Measurements from ENCODE around the gene TENT5A. TPM values are rescaled to one million over a fixed set of nuclear protein-coding genes. Genes with fewer than 3 reads are reported as not detected.

Gene TENT5A
- total RNA-seq, 3 donors from 2014 or later, result 26.3 to 30.4 (median 29.5) TPM

GRCh38 chr6:81720427-81720826 is 32.1 kb downstream of the TENT5A start:
- intact Hi-C loops (cut with DNase I, micrococcal nuclease), result no loop called here
- H3K36me3 ChIP-seq (ENCODE audit: low read depth), result no peaks in the 10 kb centered on the region
- H3K4me3 ChIP-seq, result no peak overlapping the region
- DNase-seq, result no peak
- TF ChIP-seq, protein P1, sequence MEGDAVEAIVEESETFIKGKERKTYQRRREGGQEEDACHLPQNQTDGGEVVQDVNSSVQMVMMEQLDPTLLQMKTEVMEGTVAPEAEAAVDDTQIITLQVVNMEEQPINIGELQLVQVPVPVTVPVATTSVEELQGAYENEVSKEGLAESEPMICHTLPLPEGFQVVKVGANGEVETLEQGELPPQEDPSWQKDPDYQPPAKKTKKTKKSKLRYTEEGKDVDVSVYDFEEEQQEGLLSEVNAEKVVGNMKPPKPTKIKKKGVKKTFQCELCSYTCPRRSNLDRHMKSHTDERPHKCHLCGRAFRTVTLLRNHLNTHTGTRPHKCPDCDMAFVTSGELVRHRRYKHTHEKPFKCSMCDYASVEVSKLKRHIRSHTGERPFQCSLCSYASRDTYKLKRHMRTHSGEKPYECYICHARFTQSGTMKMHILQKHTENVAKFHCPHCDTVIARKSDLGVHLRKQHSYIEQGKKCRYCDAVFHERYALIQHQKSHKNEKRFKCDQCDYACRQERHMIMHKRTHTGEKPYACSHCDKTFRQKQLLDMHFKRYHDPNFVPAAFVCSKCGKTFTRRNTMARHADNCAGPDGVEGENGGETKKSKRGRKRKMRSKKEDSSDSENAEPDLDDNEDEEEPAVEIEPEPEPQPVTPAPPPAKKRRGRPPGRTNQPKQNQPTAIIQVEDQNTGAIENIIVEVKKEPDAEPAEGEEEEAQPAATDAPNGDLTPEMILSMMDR (IDR thresholded peaks at IDR 0.05), result no peak
- no peak for ATAC-seq
- H3K4me1 ChIP-seq (ENCODE audit: low read depth), result no peaks in the 10 kb centered on the region
- no peaks in the 10 kb centered on the region for H3K9me3 ChIP-seq

DNA sequence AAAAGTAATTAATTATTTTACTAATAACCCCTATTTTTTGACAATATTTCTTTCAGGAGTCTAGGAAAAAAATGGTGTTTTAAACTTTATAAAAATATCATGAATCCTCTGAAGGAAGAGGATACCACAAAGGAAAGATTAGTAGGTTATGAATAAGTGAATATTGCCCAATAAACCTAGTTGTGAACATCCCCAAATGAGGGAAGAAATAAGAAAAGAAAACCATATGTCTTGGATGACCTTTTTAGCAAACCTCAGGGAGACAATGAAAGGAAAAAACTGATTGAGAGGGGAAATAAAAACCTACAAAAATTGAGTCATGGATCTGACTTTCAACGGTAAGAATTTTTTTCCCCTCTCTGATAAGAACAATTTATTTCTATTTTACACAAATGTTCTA is 34.4 kb downstream of the TENT5A start:
- Histone ChIP-seq H3K9me3 (no peaks in the 10 kb centered on the region), H3K36me3 (ENCODE audit: low read depth) (no peaks in the 10 kb centered on the region), H3K4me1 (ENCODE audit: low read depth) (no peaks in the 10 kb centered on the region), H3K4me3 (no peak overlapping the region)
- intact Hi-C loops (cut with DNase I, micrococcal nuclease), result no loop called here
- no peak for DNase-seq
- ATAC-seq, result no peak
- TF ChIP-seq, protein P1 (IDR thresholded peaks at IDR 0.05), result no peak

DNA sequence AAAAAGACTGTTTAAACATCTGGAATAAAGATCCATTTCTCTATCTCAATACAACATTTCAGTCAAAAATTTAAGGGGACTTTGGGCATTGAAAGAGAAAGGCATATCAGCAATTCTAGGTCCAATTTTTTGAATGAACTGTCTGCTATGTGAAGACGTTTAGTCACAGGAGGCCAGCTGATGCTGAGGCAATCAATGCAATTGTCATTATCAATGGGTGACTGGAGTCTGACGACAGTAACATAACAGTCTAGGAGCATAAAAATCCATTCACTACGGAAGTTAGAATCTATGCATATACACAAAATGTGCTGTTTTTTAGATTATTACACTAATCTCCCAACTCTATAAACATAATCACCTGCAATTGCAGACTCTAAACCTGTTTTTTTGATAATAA is 37.8 kb downstream of the TENT5A start:
- DNase-seq, result no peak
- no peak for ATAC-seq
- Histone ChIP-seq H3K4me3 (no peak overlapping the region), H3K36me3 (ENCODE audit: low read depth) (no peaks in the 10 kb centered on the region), H3K9me3 (no peaks in the 10 kb centered on the region), H3K4me1 (ENCODE audit: low read depth) (no peaks in the 10 kb centered on the region)
- TF ChIP-seq, protein P1 (IDR thresholded peaks at IDR 0.05), result no peak
- intact Hi-C loops (cut with DNase I, micrococcal nuclease), result no loop called here

GRCh38 chr6:81713205-81713604 is 39.3 kb downstream of the TENT5A start:
- Histone ChIP-seq H3K36me3 (ENCODE audit: low read depth) (no peaks in the 10 kb centered on the region), H3K9me3 (no peaks in the 10 kb centered on the region), H3K4me3 (no peak overlapping the region), H3K4me1 (ENCODE audit: low read depth) (no peaks in the 10 kb centered on the region)
- intact Hi-C loops (cut with DNase I, micrococcal nuclease), result no loop called here
- ATAC-seq (no peak), DNase-seq (no peak)
- TF ChIP-seq, protein P1 (IDR thresholded peaks at IDR 0.05), result no peak

- Histone ChIP-seq H3K4me3 (no peak overlapping the region), H3K36me3 (ENCODE audit: low read depth) (no peaks in the 10 kb centered on the region), H3K9me3 (no peaks in the 10 kb centered on the region), H3K4me1 (ENCODE audit: low read depth) (no peaks in the 10 kb centered on the region)
- ATAC-seq (no peak), DNase-seq (no peak)
- intact Hi-C loops (cut with DNase I, micrococcal nuclease), result no loop called here
- TF ChIP-seq, protein P1 (IDR thresholded peaks at IDR 0.05), result no peak
Observed at GRCh38 chr6:81708113-81708699, 44.3 kb downstream of the TENT5A start.

DNA sequence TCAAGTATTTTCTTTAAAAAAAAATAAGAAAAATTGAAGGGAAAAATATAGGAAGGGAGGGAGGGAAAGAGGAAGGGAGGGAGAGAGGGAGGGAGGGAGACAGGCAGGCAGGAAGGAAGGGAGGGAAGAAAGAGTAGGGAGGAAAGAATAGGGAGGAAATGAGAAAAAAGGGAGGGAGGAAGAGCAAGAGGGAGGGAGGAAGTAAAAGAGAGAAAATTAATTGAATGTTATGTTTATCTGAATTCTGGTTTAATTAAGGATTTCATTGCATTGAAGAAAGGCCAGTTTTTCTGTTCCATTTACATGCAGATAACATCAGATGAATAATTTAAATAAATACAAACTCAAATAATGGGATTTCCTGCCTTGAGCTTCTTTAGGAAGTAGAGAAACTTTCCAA is 47.8 kb downstream of the TENT5A start:
- no peak for DNase-seq
- H3K9me3 ChIP-seq, result no peaks in the 10 kb centered on the region
- no peaks in the 10 kb centered on the region for H3K4me1 ChIP-seq (ENCODE audit: low read depth)
- TF ChIP-seq, protein P1 (IDR thresholded peaks at IDR 0.05), result no peak
- H3K4me3 ChIP-seq, result no peak overlapping the region
- no peak for ATAC-seq
- intact Hi-C loops (cut with DNase I, micrococcal nuclease), result no loop called here
- H3K36me3 ChIP-seq (ENCODE audit: low read depth), result no peaks in the 10 kb centered on the region

Measured in mucosa of descending colon (tissue), 3 donors.